Measurements from ENCODE around the gene TTC16.

GRCh38 chr9:127776924-127777289, 61.0 kb downstream of the TTC16 start:
- TF ChIP-seq TAF1 (conservative IDR thresholded peaks at IDR 0.05) (no peak), RAD21 (IDR thresholded peaks at IDR 0.05) (no peak), ZBTB33 (IDR thresholded peaks at IDR 0.05) (no peak), RXRA (IDR thresholded peaks at IDR 0.05) (no peak), FOXA1 (IDR thresholded peaks at IDR 0.05) (no peak), HNF4A (conservative IDR thresholded peaks at IDR 0.05) (no peak), EGR1 (IDR thresholded peaks at IDR 0.05; ENCODE audit: low read depth in 2 of 2) (no peak), YY1 (IDR thresholded peaks at IDR 0.05) (no peak)
- TF ChIP-seq, protein P1, sequence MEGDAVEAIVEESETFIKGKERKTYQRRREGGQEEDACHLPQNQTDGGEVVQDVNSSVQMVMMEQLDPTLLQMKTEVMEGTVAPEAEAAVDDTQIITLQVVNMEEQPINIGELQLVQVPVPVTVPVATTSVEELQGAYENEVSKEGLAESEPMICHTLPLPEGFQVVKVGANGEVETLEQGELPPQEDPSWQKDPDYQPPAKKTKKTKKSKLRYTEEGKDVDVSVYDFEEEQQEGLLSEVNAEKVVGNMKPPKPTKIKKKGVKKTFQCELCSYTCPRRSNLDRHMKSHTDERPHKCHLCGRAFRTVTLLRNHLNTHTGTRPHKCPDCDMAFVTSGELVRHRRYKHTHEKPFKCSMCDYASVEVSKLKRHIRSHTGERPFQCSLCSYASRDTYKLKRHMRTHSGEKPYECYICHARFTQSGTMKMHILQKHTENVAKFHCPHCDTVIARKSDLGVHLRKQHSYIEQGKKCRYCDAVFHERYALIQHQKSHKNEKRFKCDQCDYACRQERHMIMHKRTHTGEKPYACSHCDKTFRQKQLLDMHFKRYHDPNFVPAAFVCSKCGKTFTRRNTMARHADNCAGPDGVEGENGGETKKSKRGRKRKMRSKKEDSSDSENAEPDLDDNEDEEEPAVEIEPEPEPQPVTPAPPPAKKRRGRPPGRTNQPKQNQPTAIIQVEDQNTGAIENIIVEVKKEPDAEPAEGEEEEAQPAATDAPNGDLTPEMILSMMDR (IDR thresholded peaks at IDR 0.05; ENCODE audit: low read depth, low read length, missing input control), result no peak
- TF ChIP-seq, protein P2, sequence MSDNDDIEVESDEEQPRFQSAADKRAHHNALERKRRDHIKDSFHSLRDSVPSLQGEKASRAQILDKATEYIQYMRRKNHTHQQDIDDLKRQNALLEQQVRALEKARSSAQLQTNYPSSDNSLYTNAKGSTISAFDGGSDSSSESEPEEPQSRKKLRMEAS (IDR thresholded peaks at IDR 0.05), result no peak
- TF ChIP-seq, protein P3, sequence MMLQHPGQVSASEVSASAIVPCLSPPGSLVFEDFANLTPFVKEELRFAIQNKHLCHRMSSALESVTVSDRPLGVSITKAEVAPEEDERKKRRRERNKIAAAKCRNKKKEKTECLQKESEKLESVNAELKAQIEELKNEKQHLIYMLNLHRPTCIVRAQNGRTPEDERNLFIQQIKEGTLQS (IDR thresholded peaks at IDR 0.05), result no peak
- TF ChIP-seq, protein P4, sequence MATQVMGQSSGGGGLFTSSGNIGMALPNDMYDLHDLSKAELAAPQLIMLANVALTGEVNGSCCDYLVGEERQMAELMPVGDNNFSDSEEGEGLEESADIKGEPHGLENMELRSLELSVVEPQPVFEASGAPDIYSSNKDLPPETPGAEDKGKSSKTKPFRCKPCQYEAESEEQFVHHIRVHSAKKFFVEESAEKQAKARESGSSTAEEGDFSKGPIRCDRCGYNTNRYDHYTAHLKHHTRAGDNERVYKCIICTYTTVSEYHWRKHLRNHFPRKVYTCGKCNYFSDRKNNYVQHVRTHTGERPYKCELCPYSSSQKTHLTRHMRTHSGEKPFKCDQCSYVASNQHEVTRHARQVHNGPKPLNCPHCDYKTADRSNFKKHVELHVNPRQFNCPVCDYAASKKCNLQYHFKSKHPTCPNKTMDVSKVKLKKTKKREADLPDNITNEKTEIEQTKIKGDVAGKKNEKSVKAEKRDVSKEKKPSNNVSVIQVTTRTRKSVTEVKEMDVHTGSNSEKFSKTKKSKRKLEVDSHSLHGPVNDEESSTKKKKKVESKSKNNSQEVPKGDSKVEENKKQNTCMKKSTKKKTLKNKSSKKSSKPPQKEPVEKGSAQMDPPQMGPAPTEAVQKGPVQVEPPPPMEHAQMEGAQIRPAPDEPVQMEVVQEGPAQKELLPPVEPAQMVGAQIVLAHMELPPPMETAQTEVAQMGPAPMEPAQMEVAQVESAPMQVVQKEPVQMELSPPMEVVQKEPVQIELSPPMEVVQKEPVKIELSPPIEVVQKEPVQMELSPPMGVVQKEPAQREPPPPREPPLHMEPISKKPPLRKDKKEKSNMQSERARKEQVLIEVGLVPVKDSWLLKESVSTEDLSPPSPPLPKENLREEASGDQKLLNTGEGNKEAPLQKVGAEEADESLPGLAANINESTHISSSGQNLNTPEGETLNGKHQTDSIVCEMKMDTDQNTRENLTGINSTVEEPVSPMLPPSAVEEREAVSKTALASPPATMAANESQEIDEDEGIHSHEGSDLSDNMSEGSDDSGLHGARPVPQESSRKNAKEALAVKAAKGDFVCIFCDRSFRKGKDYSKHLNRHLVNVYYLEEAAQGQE (IDR thresholded peaks at IDR 0.05), result no peak
